GM12878 (cell line): Measurements from ENCODE around the gene RGS16.

Experiments used
- CTCF ChIP-seq, 3 experiments: IDR thresholded peaks in 2 of 3; conservative IDR thresholded peaks in 1 of 3; 2 replicates each; pipeline ENCODE4 v1.5.1; 2011; ENCODE audit warnings: low read depth in 3 of 3, low read length in 3 of 3, mild to moderate bottlenecking in 3 of 3, control low read depth in 2 of 3, moderate library complexity in 2 of 3, inconsistent platforms in 1 of 3, mixed read lengths in 1 of 3; ENCODE audit not compliant: control insufficient read depth in 2 of 3, insufficient read depth in 1 of 3; ENCODE audit errors: extremely low read depth in 1 of 3
- ETV6 ChIP-seq, 2 experiments: fragments of 450-650 bp in 1 of 2; IDR thresholded peaks in 1 of 2; conservative IDR thresholded peaks in 1 of 2; 2 replicates each; pipeline ENCODE4 v1.6.1; 2014; ENCODE audit warnings: antibody characterized with exemption in 1 of 2, borderline replicate concordance in 1 of 2, low read depth in 1 of 2, mild to moderate bottlenecking in 1 of 2, moderate library complexity in 1 of 2
- EZH2 ChIP-seq: IDR thresholded peaks from 2 replicates; pipeline ENCODE4 v1.6.1; 2012; ENCODE audit warnings: low read depth, mild to moderate bottlenecking, control low read depth, inconsistent platforms, low read length, borderline replicate concordance; ENCODE audit not compliant: control insufficient read depth
- FOS ChIP-seq: IDR thresholded peaks from 3 replicates; pipeline ENCODE4 v1.6.1; 2011; ENCODE audit warnings: borderline replicate concordance; ENCODE audit not compliant: insufficient read length; ENCODE audit errors: extremely low read depth
- GATAD2B ChIP-seq: fragments of 450-650 bp; conservative IDR thresholded peaks from 2 replicates; pipeline ENCODE4 v1.6.1; 2017; ENCODE audit warnings: low read depth, mild to moderate bottlenecking, moderate library complexity
- HDAC6 ChIP-seq: fragments of 200-600 bp; sonication (generic); IDR thresholded peaks from one replicate; pipeline ENCODE4 v1.8.0; 2017; ENCODE audit warnings: antibody characterized with exemption; ENCODE audit not compliant: unreplicated experiment
- IRF3 ChIP-seq: fragments of 450-650 bp; IDR thresholded peaks from 2 replicates; pipeline ENCODE4 v1.6.1; 2014; ENCODE audit warnings: mild to moderate bottlenecking
- KAT2A ChIP-seq: conservative IDR thresholded peaks from 2 replicates; pipeline ENCODE4 v1.6.1; 2011; ENCODE audit warnings: low read depth, low read length; ENCODE audit not compliant: control insufficient read depth
- PAX8 ChIP-seq: fragments of 450-650 bp; IDR thresholded peaks from 2 replicates; pipeline ENCODE4 v1.6.1; 2017; ENCODE audit warnings: mild to moderate bottlenecking, moderate library complexity
- POLR2A ChIP-seq: IDR thresholded peaks from 2 replicates; pipeline ENCODE4 v1.6.1; 2011; ENCODE audit warnings: low read depth, mild to moderate bottlenecking, low read length
- POLR2AphosphoS5 ChIP-seq: IDR thresholded peaks from 2 replicates; pipeline ENCODE4 v1.6.1; 2011; ENCODE audit warnings: mild to moderate bottlenecking, low read length, inconsistent platforms
- TF ChIP-seq, protein P1 (sequence below): fragments of 450-650 bp; IDR thresholded peaks from 2 replicates; pipeline ENCODE4 v1.6.1; 2018; ENCODE audit warnings: borderline replicate concordance, mild to moderate bottlenecking; ENCODE audit not compliant: partially characterized antibody
- TF ChIP-seq, protein P2 (sequence below): IDR thresholded peaks from 2 replicates; pipeline ENCODE4 v1.6.1; 2012; ENCODE audit warnings: low read depth, low read length, improper control_type of control experiment

DNA sequence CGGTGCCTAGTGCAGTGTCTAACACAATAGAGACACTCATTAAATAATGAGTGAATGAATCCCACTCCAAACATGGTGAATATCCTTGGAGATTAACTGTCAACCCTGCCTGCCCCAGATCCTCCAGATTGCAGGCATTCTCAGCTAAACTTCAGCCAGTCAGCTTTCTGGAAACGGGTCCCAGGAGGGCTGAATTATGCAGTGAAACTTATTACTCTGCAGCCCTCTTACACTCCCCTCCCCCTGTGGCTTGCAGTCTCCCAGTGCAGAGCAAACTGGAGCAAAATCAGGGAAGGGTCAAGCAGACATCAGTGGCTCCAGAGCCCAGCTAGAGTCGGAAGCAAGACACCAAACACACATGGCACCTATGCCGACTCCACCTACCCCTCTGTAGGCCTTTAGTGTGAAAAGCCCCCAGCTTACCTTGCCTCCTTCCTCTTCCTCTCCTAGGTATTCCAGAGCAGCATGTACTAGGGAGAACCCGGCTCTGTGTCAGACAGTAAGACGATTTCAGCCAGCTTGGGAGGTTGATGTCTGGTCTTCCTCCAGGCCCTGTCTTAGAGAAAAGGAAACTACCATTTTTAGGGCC, 6.5 kb upstream of the RGS16 start:
- TF ChIP-seq POLR2A, result no peak
- no peak for TF ChIP-seq KAT2A
- TF ChIP-seq IRF3, result no peak
- TF ChIP-seq GATAD2B, result no peak
- TF ChIP-seq, protein P1, sequence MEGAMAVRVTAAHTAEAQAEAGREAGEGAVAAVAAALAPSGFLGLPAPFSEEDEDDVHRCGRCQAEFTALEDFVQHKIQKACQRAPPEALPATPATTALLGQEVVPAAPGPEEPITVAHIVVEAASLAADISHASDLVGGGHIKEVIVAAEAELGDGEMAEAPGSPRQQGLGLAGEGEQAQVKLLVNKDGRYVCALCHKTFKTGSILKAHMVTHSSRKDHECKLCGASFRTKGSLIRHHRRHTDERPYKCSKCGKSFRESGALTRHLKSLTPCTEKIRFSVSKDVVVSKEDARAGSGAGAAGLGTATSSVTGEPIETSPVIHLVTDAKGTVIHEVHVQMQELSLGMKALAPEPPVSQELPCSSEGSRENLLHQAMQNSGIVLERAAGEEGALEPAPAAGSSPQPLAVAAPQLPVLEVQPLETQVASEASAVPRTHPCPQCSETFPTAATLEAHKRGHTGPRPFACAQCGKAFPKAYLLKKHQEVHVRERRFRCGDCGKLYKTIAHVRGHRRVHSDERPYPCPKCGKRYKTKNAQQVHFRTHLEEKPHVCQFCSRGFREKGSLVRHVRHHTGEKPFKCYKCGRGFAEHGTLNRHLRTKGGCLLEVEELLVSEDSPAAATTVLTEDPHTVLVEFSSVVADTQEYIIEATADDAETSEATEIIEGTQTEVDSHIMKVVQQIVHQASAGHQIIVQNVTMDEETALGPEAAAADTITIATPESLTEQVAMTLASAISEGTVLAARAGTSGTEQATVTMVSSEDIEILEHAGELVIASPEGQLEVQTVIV, result no peak
- no peak for TF ChIP-seq ETV6 (conservative IDR thresholded peaks at IDR 0.05 in 1 of 2, IDR thresholded peaks at IDR 0.05 in 1 of 2; ENCODE audit: borderline replicate concordance in 1 of 2, low read depth in 1 of 2)
- TF ChIP-seq HDAC6, result no peak
- TF ChIP-seq EZH2, result no peak
- TF ChIP-seq POLR2AphosphoS5, result no peak
- no peak for TF ChIP-seq CTCF (IDR thresholded peaks at IDR 0.05 in 2 of 3, conservative IDR thresholded peaks at IDR 0.05 in 1 of 3; ENCODE audit: control insufficient read depth in 2 of 3, extremely low read depth in 1 of 3, insufficient read depth in 1 of 3, low read depth in 3 of 3, low read length in 3 of 3)
- no peak for TF ChIP-seq PAX8
- TF ChIP-seq, protein P2, sequence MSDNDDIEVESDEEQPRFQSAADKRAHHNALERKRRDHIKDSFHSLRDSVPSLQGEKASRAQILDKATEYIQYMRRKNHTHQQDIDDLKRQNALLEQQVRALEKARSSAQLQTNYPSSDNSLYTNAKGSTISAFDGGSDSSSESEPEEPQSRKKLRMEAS, result no peak
- no peak for TF ChIP-seq FOS
